NCI-H146 treated with DMSO at 0.1 percent for 48 hours (cell line): ENCODE results near the gene POLR3GL.
"Not testable (repeated sequence)": the region's sequence is repeated elsewhere in the genome, so short reads cannot be mapped to it uniquely, and the experiment has no call there.

Experiments used
- DNase-seq: peaks from one replicate; lab custom pipeline; 2025; ENCODE audit not compliant: unreplicated experiment; lab: John Stamatoyannopoulos, UW

POLR3GL gene

GRCh38 chr1:145964328-145965118 lies at the start of gene POLR3GL, which contains the start of gene ANKRD34A:
Gene POLR3GL, plus strand, starts transcription at chr1:145964690. Its CDS starts 10,176 bp downstream, at chr1:145974866.
Gene ANKRD34A, minus strand, starts transcription at chr1:145964575. Its CDS starts 2,816 bp downstream, at chr1:145961759.
- DNase-seq, result peak; percentile 85

- no peak for DNase-seq
Observed at GRCh38 chr1:145916745-145917144, 47.7 kb upstream of the POLR3GL start.

GRCh38 chr1:145917595-145917994 lies 46.9 kb upstream of the POLR3GL start:
- no peak for DNase-seq

- DNase-seq, result peak; percentile 65
Observed at GRCh38 chr1:145918144-145918991, 46.1 kb upstream of the POLR3GL start, which contains the start of gene PEX11B. Gene PEX11B, minus strand, starts transcription at chr1:145918717. Its CDS starts 29 bp downstream, at chr1:145918688.

- DNase-seq, result peak; percentile 69
Observed at GRCh38 chr1:145918992-145919939, 45.2 kb upstream of the POLR3GL start.

GRCh38 chr1:145920297-145920696 lies 44.2 kb upstream of the POLR3GL start:
- DNase-seq, result not testable (repeated sequence)

- no peak for DNase-seq
Observed at GRCh38 chr1:145922266-145922665, 42.2 kb upstream of the POLR3GL start.

- DNase-seq, result no peak
Observed at GRCh38 chr1:145926686-145927062, 37.8 kb upstream of the POLR3GL start.

- DNase-seq, result peak; percentile 98
Observed at GRCh38 chr1:145927063-145927886, 37.2 kb upstream of the POLR3GL start, which contains the start of gene RBM8A. Gene RBM8A, minus strand, starts transcription at chr1:145927484. Its CDS starts 58 bp downstream, at chr1:145927426.

GRCh38 chr1:145927916-145928643 lies 36.4 kb upstream of the POLR3GL start:
- DNase-seq, result no peak

GRCh38 chr1:145932522-145933009 lies 31.9 kb upstream of the POLR3GL start:
- not testable (repeated sequence) for DNase-seq

- DNase-seq, result no peak
Observed at GRCh38 chr1:145935708-145936107, 28.8 kb upstream of the POLR3GL start.

- no peak for DNase-seq
Observed at GRCh38 chr1:145936247-145936646, 28.2 kb upstream of the POLR3GL start.

GRCh38 chr1:145937436-145937835 lies 27.1 kb upstream of the POLR3GL start:
- DNase-seq, result no peak

GRCh38 chr1:145942405-145942804 lies 22.1 kb upstream of the POLR3GL start:
- no peak for DNase-seq

- no peak for DNase-seq
Observed at GRCh38 chr1:145942871-145943270, 21.6 kb upstream of the POLR3GL start.

GRCh38 chr1:145944532-145944931 lies 20.0 kb upstream of the POLR3GL start:
- DNase-seq, result no peak

GRCh38 chr1:145946477-145946986 lies 18.0 kb upstream of the POLR3GL start:
- DNase-seq, result no peak

- DNase-seq, result no peak
Observed at GRCh38 chr1:145947551-145947950, 16.9 kb upstream of the POLR3GL start.
